OCI-LY7 (cell line): ENCODE results near the gene IFNA2.

Experiments used
- EZH2phosphoT487 ChIP-seq: fragments of 200-600 bp; sonication (generic); IDR thresholded peaks from 2 replicates; pipeline ENCODE4 v1.6.1; 2018; ENCODE audit warnings: low read depth, borderline replicate concordance, mild to moderate bottlenecking, mixed run types, antibody characterized with exemption, low read length, moderate library complexity, mixed read lengths
- TF ChIP-seq, protein P1 (sequence below): fragments of 200-600 bp; sonication (generic); conservative IDR thresholded peaks from 2 replicates; pipeline ENCODE4 v1.5.1; 2014; ENCODE audit warnings: mild to moderate bottlenecking, antibody characterized with exemption, low read length, moderate library complexity, mixed read lengths

DNA sequence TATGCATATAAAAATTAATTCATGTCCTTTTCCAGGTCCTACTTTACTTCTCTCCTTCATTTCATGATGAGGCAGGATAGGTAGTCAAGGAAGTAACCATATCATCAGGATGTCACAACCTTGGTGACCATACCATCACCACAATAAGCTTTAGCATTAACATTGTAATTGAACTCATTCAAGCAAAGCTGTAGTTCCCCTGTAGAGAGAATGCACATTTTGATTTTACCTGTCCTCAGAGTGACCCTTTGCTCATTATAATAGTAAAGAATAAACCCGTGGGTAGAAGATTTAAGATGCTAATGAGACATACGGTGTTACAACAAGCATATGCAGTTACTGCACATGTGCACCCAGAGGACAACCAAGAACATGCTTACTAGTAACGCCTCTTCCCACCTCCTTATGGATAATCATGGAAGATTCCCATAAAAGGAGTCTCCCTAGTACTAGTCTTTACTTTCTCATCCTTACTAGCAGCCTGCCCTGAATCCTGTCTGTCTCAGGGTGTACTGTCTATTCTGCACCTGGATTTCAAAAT lies 36.7 kb downstream of the IFNA2 start:
- TF ChIP-seq, protein P1, sequence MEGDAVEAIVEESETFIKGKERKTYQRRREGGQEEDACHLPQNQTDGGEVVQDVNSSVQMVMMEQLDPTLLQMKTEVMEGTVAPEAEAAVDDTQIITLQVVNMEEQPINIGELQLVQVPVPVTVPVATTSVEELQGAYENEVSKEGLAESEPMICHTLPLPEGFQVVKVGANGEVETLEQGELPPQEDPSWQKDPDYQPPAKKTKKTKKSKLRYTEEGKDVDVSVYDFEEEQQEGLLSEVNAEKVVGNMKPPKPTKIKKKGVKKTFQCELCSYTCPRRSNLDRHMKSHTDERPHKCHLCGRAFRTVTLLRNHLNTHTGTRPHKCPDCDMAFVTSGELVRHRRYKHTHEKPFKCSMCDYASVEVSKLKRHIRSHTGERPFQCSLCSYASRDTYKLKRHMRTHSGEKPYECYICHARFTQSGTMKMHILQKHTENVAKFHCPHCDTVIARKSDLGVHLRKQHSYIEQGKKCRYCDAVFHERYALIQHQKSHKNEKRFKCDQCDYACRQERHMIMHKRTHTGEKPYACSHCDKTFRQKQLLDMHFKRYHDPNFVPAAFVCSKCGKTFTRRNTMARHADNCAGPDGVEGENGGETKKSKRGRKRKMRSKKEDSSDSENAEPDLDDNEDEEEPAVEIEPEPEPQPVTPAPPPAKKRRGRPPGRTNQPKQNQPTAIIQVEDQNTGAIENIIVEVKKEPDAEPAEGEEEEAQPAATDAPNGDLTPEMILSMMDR: no peak
- TF ChIP-seq EZH2phosphoT487: no peak
